Right atrium auricular region (tissue), 2 donors: Measurements from ENCODE around the gene RNF157. TPM values are rescaled to one million over a fixed set of nuclear protein-coding genes. Genes with fewer than 3 reads are reported as not detected.

Experiments used
- DNase-seq: peaks from one replicate; pipeline ENCODE4 v3.0.0-alpha.2; 2019; ENCODE audit warnings: low spot score
- H3K27ac ChIP-seq, 2 donors: fragments of 200-600 bp; sonication (generic); 1 replicate in 1 of 2; 2 replicates in 1 of 2; pipeline ENCODE4 v1.5.1; 2016 to 2019
- H3K27me3 ChIP-seq, 2 donors: fragments of 200-600 bp; sonication (generic); one replicate each; pipeline versions ENCODE4 v1.5.1 to v1.6.0; 2017 to 2019
- H3K36me3 ChIP-seq: fragments of 200-600 bp; sonication (generic); one replicate; pipeline ENCODE4 v1.5.1; 2016
- H3K4me1 ChIP-seq, 2 donors: fragments of 200-600 bp; sonication (generic); one replicate each; pipeline versions ENCODE4 v1.5.1 to v1.6.0; 2017 to 2019
- H3K4me3 ChIP-seq, 2 donors: fragments of 200-600 bp; sonication (generic); 1 replicate in 1 of 2; 2 replicates in 1 of 2; pipeline ENCODE4 v1.5.1; 2017 to 2019; ENCODE audit warnings: mild to moderate bottlenecking in 1 of 2, moderate library complexity in 1 of 2
- H3K9me3 ChIP-seq, 2 donors: fragments of 200-600 bp; sonication (generic); one replicate each; pipeline ENCODE4 v1.5.1; 2019
- total RNA-seq, 2 donors: library from RNA; depleted of rRNA; stranded (reverse); fragments of >200 nt; gene quantifications; one replicate each; pipeline ENCODE4 v1.1.0, GENCODE V29; 2016
- TF ChIP-seq, protein P1 (sequence below), 2 donors: fragments of 200-600 bp; sonication (generic); IDR thresholded peaks; one replicate each; pipeline ENCODE4 v1.5.1; 2019; ENCODE audit warnings: antibody characterized with exemption in 2 of 2

The RNF157 gene
- total RNA-seq, 2 donors from 2014 or later = 9.5 to 13.0 TPM

GRCh38 chr17:76122431-76123190 lies 117.7 kb downstream of the RNF157 start:
- no peak overlapping the region for H3K27ac ChIP-seq
- TF ChIP-seq, protein P1, sequence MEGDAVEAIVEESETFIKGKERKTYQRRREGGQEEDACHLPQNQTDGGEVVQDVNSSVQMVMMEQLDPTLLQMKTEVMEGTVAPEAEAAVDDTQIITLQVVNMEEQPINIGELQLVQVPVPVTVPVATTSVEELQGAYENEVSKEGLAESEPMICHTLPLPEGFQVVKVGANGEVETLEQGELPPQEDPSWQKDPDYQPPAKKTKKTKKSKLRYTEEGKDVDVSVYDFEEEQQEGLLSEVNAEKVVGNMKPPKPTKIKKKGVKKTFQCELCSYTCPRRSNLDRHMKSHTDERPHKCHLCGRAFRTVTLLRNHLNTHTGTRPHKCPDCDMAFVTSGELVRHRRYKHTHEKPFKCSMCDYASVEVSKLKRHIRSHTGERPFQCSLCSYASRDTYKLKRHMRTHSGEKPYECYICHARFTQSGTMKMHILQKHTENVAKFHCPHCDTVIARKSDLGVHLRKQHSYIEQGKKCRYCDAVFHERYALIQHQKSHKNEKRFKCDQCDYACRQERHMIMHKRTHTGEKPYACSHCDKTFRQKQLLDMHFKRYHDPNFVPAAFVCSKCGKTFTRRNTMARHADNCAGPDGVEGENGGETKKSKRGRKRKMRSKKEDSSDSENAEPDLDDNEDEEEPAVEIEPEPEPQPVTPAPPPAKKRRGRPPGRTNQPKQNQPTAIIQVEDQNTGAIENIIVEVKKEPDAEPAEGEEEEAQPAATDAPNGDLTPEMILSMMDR (IDR thresholded peaks at IDR 0.05) = no peak
- no peaks in the 10 kb centered on the region for H3K36me3 ChIP-seq
- no peak overlapping the region for H3K4me3 ChIP-seq
- H3K4me1 ChIP-seq = peaks cover 0 to 11% of the 10 kb centered on the region in 2 donors
- no peaks in the 10 kb centered on the region for H3K27me3 ChIP-seq
- no peaks in the 10 kb centered on the region for H3K9me3 ChIP-seq
- no peak for DNase-seq

GRCh38 chr17:76121932-76122430 lies 118.3 kb downstream of the RNF157 start:
- Histone ChIP-seq H3K36me3 (no peaks in the 10 kb centered on the region), H3K4me3 (peak overlapping the region; percentile 8 to 51), H3K27me3 (no peaks in the 10 kb centered on the region), H3K4me1 (peaks cover 0 to 11% of the 10 kb centered on the region in 2 donors), H3K9me3 (no peaks in the 10 kb centered on the region), H3K27ac (peak overlapping the region in 1 of 2 donors; percentile 66)
- no peak for DNase-seq
- TF ChIP-seq, protein P1 (IDR thresholded peaks at IDR 0.05) = no peak

DNA sequence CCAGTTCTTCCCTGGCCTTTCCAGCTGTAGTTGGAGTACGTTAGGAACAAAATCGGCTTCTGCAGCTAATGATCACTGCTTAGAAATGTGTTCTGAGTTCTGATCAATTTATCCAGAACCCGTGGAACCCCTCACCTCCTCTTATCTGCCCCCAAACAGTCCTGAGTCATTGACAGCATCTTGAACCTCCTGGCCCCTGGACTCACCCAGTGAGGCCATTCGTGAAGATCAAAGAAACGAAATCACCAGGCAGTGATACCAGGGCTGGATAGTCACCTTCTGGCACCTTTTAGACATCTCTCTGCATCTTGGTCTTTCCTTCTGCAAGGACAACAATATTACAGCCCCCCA lies 119.7 kb downstream of the RNF157 start:
- TF ChIP-seq, protein P1 (IDR thresholded peaks at IDR 0.05) = no peak
- no peak for DNase-seq
- Histone ChIP-seq H3K36me3 (no peaks in the 10 kb centered on the region), H3K27ac (no peak overlapping the region), H3K4me1 (peaks cover 0 to 11% of the 10 kb centered on the region in 2 donors), H3K27me3 (no peaks in the 10 kb centered on the region), H3K4me3 (no peak overlapping the region), H3K9me3 (no peaks in the 10 kb centered on the region)

- TF ChIP-seq, protein P1 (IDR thresholded peaks at IDR 0.05) = no peak
- peaks cover 0 to 11% of the 10 kb centered on the region in 2 donors for H3K4me1 ChIP-seq
- no peak overlapping the region for H3K27ac ChIP-seq
These were observed 120.6 kb downstream of the RNF157 start for GRCh38 chr17:76119409-76120371.

GRCh38 chr17:76115138-76115754 lies 125.0 kb downstream of the RNF157 start:
- H3K36me3 ChIP-seq = no peaks in the 10 kb centered on the region
- no peaks in the 10 kb centered on the region for H3K4me1 ChIP-seq
- H3K4me3 ChIP-seq = no peak overlapping the region
- H3K27me3 ChIP-seq = no peaks in the 10 kb centered on the region
- H3K9me3 ChIP-seq = no peaks in the 10 kb centered on the region
- DNase-seq = no peak
- no peak overlapping the region for H3K27ac ChIP-seq
- TF ChIP-seq, protein P1 (IDR thresholded peaks at IDR 0.05) = no peak

More at GRCh38 chr17:76119409-76120371, 120.6 kb downstream of the RNF157 start:
- H3K4me3 ChIP-seq = no peak overlapping the region
- H3K36me3 ChIP-seq = no peaks in the 10 kb centered on the region
- no peaks in the 10 kb centered on the region for H3K9me3 ChIP-seq
- no peaks in the 10 kb centered on the region for H3K27me3 ChIP-seq
- DNase-seq = no peak
